Activated gamma-delta T cell treated with anti-CD3 and anti-CD28 coated beads, Interleukin-2, amount 50 U/mL, for 16 hours (primary cell): Measurements from ENCODE around the gene ANXA6.

Experiments
- DNase-seq: peaks from one replicate; pipeline ENCODE4 v3.0.0-alpha.2; 2020; ENCODE audit warnings: low read depth

Gene ANXA6

GRCh38 chr5:151080613-151081430 is 76.8 kb downstream of the ANXA6 start, which contains the start of gene TNIP1:
Gene TNIP1 (minus strand): TSS chr5:151081034. CDS start chr5:151065095, 15,939 bp downstream.
- DNase-seq = peak; percentile 91

- no peak for DNase-seq
Measured at GRCh38 chr5:151079838-151080612, 77.6 kb downstream of the ANXA6 start.

- DNase-seq = peak; percentile 57
Measured at GRCh38 chr5:151078490-151079262, 78.9 kb downstream of the ANXA6 start.

- no peak for DNase-seq
Measured at GRCh38 chr5:151077967-151078366, 79.6 kb downstream of the ANXA6 start.

DNA sequence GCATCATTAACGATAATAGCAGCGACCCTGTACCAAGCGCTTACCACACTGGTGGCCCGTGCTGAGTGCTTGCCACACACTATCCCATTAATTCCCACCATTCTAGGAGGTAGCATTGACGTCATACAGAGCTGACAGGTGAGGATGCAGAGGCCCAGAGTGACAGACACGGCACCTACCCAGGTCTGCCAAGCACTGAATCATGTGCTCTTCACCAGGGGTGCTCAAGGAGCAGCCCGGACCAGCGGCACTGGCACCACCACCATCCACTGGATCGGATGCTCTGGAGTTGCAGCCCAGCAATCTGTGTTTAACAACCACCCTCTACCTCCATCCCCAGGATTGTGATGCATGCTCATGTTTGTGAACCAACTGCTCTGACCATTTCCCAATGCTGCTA is 80.2 kb downstream of the ANXA6 start:
- no peak for DNase-seq

DNA sequence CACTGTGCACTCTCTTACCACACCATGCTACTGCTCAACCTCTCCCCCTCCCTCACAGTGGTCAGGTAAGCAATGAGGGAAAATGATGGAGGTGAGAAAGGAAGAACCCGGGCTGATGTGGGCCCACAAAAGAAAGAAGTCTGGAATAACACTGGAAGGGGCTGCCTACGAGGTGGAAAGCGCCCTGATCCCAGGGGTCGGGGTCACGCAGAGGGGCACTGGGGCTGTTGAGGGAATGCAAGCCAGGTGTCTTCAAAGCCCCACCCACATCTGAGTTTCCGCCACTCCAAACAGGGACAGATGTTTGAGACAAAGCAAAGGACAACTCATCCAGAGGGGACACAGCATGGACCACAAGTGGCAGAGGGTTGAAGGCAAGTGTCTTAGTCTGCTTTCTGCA is 81.0 kb downstream of the ANXA6 start:
- no peak for DNase-seq

- DNase-seq = no peak
Measured at GRCh38 chr5:151075698-151076331, 81.8 kb downstream of the ANXA6 start.

GRCh38 chr5:151074557-151074956 is 83.0 kb downstream of the ANXA6 start:
- DNase-seq = no peak

GRCh38 chr5:151073280-151073679 is 84.3 kb downstream of the ANXA6 start:
- no peak for DNase-seq

GRCh38 chr5:151072630-151073025 is 85.0 kb downstream of the ANXA6 start:
- DNase-seq = no peak

DNA sequence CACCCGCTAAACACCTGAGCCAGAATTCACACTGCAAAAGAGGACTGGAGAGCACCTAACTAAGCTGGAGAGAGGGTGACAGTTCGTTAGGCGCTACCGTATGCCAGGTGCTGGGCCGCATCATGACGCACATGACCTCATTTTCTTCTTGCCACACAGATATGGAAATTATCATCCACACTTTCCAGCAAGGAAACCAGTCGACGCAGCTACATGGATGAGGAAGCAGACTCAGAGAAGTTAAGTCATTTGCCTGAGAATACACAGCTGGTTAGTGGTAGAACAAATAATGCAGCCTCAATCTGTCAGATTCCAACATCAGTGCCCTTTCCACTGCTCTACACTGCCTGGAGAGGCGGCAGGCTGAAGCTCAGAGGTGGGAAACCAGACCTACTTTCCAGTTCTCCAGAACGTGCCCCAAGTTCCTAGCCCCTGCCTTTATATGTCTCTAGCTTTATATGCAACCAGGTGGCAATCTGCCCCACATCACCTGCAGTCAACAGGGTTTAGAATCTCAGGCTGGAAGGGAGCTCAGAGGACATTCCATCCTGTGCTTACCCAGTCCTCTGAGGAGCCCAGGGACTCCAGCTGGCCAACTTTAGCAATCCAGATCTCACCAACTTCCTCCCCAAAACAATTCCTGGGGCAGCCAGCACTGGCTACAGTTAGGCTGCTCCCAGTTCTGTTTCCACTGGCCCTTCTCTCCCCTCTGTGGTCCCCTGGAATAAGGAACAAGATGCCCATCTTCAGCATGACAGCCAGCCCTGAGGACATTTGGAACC is 85.5 kb downstream of the ANXA6 start:
- DNase-seq = no peak

DNA sequence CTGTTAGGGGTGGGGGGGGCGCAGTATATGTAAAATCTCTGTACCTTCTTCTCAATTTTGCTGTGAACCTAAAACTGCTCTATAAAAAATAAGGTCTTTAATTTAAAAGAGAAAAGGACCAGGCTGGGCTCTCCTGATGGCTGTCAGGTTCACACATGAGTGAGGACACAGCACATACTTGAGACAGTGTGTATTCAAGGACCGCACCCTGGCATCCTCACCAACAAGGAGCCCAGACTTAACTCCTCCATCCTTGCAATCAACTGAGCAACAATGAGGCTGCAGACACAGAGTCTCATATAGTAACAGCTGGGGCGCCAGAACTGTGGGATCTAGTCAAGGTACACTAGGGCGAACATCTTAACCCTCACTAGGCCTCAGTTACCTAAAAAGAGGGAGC is 86.6 kb downstream of the ANXA6 start:
- DNase-seq = no peak

GRCh38 chr5:151070449-151070848 is 87.1 kb downstream of the ANXA6 start:
- no peak for DNase-seq

- peak; percentile 20 for DNase-seq
Measured at GRCh38 chr5:151068433-151069197, 89.0 kb downstream of the ANXA6 start.

GRCh38 chr5:151067632-151068432 is 89.7 kb downstream of the ANXA6 start:
- no peak for DNase-seq

DNA sequence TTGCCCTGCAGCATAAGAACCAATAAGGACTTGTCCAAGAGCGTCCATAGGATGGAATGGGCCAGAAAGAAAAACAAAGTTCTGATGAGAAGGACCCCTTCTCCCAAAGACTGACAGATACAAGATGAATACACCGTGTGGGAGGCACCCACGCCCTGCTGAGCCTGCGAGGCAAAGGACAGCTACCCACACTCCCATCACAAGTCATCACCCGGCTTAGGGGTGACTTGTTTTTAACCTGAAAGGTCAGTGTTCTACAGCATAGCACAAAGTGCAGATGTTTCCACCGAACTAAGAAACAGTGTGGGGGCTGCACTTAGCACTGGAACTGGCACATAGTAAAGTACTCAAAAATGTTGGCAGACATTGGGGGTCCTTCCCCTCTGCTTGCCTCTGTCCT is 90.7 kb downstream of the ANXA6 start:
- DNase-seq = no peak

DNA sequence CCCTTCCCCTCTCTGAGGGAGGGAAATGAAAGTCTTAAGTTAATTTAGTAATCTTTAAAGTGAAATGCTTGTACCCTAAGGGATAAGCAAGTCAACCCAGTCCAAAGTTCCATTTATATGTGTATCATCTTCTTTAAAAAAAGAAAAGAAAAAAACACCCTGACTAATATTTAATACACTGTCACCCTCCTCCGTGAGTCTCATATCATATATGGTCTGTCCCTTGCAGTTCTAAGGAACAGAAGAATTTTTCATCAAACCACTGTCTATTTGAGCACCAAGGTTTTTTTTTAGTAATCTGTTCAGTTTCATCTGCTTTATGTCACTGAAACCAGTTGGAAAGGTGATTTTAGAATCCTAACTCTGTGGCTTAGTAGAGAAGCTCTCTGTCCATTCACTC is 92.0 kb downstream of the ANXA6 start:
- no peak for DNase-seq

GRCh38 chr5:151064916-151065499 is 92.6 kb downstream of the ANXA6 start:
- no peak for DNase-seq
